Hematopoietic multipotent progenitor cell (in vitro differentiated cells): ENCODE measurements around the gene BMF. TPM values are rescaled to one million over a fixed set of nuclear protein-coding genes. Genes with fewer than 3 reads are reported as not detected.
A peak's percentile ranks its signal among the peaks of the same experiment; 100 is the strongest.
"Not testable (repeated sequence)": the region's sequence is repeated elsewhere in the genome, so short reads cannot be mapped to it uniquely, and the experiment has no call there.

ENCODE experiments used
- DNase-seq, 3 donors: peaks; one replicate each; pipeline ENCODE4 v3.0.0-alpha.2; 2011 to 2015; ENCODE audit warnings: low read depth in 2 of 3, low spot score in 2 of 3
- total RNA-seq: library from RNA; depleted of rRNA; stranded (reverse); fragments of >200 nt; gene quantifications from one replicate; pipeline ENCODE4 v1.2.3, GENCODE V29; 2012

Gene BMF
- total RNA-seq, 1 donor, result 25.3 TPM

DNA sequence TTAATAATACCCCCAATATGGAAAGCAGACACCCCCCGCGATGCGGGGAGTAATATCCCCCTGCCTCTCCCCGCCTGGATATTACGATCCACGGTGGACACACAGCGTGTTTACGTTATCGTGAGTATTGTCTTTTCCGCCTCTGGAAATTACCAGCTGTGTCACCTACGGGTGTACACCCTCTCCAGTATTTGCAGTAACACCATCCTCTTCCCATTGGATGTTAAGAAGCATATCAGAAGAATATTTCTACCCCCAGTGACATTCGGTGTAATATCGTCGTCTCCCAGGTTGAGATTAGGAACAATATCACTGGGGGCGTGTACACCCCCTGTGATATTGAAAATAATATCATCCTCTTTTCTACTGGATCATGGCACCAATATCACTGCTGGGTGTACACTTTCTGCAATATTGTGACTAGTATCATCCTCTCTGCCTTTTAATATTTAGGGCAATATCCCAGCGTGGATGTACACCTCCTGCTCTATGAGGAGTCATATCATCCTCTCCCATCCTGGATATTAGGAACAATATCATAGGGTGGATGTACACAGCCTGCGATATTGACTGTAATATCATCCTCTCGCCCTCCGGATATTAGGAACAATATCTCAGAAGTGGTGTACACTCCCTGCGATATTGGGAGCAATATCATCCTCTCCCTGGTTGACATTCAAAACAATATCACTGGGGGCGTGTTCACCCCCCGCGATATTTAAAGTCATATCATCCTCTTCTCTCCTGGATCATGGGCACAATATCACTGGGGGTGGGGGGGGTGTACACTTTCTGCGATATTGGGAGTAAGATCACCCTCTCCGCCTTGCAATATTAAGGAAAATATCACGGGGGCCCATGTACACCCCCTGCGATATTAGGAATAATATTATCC is 20.3 kb upstream of the BMF start:
- DNase-seq, result peak in 1 of 3 donors; percentile 45

DNA sequence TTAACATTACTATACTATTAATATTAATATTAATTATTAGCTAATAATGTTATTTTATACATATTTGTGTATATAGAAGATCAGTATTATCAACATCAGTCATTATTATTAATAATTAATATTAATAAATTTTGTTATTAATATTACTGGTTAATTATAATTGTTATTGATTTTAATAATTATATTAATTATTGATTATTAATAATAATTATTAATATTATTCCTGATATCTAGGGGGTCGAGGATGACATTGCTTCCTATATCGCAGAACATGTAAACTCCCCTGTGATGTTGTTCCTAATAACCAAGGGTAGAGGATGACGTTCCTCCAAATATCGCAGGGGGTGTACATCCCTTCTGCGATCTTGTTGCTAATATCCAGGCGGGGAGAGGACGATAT is 17.3 kb upstream of the BMF start:
- no peak for DNase-seq

DNA sequence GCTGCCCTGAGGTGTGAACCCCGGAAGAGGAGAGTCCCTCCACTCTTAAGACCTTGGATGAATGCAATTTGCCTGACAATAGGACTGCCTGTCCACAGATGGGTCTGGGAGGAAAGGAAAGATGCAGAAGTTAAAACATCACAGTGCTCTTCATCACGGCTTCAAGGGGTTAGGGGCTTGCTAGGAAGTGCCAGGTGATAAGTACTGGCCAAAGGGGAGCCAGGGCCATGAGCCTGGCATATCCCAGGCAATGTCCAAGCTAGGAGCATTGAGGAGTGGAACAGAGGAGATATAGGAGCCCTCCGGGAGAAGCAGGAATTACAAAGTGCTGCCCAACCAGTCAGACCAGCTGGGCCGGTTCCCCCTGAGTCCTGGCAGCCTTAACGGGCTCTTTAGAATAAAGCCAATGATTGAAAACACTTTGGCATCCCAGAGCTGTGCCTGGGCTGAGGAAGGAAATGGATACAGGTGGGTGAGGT is 16.2 kb upstream of the BMF start:
- not testable (repeated sequence) for DNase-seq

DNA sequence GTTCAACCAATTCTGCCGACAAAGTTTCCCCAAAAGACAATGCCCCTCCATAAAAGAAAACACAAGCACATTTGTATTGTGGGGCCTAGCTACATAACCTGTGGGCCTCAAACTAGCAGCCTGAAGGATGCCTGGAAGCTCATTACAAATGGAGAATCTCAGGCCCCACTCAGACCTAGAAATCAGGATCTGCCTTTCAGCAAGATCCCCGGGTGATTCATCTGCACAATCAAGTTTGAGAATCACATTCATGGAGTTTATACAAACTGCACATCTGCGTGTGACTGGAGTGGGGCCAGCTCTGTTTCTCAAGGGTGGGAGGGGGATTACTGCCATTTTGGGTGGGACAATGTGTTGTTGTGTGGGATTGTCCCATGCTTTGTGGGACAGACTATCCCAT is 15.7 kb upstream of the BMF start:
- DNase-seq, result not testable (repeated sequence)

DNA sequence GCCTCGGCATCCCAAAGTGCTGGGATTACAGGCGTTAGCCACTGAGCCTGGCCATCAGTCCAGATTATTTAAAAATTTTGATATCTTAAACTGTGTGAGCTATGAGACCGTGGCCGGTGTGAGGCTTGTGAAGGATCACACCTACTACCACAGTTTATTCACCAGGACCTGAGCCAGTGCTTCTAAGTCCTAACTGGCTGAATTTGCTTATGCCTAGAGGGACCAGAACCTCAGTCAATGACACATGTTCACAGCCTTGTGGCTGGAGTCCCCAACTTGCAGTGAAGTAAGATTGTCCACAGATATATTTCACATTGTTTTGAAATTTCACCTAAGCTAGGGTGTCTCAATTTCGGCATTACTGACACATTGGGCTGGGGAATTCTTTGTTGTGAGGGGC is 15.2 kb upstream of the BMF start:
- not testable (repeated sequence) for DNase-seq

DNA sequence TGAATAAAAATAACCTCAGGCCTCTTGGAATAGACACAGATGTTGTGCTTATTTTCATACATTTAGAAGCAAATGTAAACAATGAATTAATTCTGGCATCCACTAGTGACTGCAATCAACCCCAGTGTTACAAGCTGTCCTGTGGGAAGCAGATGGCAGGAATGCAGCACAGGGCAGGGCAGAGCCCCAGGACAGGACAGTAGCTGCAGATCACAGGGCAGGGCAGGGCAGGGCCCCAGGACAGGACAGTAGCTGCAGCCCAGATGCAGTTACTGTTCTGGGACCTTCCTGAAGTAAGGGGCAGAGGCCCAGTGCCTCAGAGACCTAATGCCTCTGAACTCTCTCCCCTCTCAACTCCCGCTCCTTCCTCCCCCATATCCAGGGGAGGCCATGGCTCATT is 14.3 kb upstream of the BMF start:
- DNase-seq, result not testable (repeated sequence)

DNA sequence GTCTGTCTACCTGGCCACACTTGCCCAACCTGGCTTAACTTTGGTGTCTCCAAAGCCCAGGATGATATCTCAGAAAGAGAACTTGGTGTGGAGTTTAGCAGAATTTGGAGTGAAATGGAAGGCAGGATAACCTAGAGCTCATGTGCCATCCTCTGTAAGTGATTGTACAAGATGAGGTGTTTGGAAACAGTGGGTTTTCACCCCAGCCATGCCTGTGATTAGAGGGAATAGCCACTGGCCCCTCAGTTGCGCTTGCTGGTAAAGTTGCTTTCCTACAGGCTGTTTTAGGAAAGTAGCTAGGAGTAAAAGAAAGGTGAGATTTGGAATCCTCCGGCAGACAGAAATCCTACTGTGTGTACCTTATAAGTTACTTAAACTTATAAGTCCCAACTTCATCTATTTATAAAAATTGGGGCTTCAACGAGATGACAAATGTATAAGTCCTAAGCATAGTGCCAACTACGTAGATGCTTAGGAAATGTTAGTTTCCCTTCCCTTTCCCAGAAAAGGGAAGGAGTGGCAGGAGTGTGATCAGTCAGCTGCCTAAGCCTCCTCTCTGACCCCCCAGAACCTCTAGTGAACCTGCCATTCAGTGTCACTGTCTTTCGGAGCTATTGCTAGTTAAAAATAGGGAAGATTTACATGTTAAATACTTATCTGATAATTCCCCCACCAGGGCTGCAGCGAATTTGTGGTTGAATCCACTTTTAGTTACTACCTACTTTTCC is 13.4 kb upstream of the BMF start:
- DNase-seq, result no peak

DNA sequence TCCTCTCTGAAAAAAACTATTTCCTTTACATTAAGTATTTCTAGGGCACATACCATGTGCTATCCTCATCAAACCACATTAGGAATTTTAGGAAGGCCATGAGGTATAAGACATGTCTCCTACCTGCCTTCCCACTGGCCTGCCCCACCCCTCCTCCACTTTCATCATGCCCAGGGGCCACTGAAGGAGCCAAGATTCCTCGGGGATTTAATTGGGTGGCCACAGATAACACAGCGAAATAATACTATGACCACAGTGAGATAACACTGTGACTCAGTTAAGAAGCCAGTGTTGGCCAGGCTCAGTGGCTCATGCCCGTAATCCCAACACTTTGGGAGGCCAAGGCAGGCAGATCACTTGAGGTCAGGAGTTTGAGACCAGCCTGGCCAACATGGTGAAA is 9.8 kb upstream of the BMF start:
- DNase-seq, result no peak

DNA sequence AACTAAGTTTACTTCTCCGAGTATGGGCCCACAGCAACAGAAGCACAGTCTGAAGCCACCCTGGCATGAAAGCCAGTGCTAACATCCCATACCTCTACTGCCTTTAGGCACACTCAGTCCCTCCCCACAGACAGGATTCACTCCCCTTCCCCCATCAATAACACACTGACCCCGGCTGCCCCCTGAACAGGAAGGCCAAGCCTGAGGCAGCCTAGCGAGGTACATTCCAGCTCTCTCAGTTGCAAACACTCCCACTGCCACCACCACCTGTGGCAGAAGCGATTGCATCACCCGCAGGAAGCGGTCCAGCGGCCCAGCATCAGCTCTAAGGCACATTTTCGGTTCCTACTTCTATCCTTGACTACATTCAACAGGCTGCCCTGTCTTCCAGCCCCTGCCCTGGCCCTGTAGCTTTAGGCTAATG is 7.0 kb upstream of the BMF start:
- peak in 2 of 3 donors; percentile 73 for DNase-seq

DNA sequence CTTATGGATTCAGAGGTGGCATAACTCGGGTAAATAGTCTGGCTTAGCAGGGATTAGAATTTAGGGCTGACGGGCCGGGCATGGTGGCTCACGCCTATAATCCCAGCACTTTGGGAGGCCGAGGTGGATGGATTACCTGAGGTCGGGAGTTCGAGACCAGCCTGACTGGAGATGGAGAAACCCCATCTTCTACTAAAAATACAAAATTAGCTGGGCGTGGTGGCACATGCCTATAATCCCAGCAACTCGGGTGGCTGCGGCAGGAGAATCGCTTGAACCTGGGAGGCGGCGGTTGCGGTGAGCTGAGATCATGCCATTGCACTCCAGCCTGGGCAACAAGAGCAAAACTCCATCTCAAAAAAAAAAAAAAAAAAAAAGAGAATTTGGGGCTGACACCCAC is 6.4 kb upstream of the BMF start:
- DNase-seq, result not testable (repeated sequence)

DNA sequence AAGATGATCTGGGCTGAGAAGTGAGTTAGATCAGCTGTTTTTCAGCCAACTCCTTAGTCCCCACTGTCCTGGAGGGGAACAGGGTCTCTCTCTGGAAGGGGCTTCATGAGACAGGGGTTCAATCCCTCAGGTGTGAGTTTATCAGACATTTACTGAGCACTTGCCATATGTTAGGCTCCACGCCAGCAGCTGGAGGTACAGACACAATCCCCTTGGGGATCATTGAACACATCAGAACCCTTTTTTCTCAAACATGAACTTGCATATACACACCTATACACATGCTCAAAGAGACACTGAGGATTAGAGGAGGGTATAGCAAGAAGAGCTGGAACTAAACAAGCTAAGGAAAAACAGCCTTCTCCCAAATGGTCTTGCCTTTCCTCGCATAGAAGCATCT is 5.5 kb upstream of the BMF start:
- no peak for DNase-seq

DNA sequence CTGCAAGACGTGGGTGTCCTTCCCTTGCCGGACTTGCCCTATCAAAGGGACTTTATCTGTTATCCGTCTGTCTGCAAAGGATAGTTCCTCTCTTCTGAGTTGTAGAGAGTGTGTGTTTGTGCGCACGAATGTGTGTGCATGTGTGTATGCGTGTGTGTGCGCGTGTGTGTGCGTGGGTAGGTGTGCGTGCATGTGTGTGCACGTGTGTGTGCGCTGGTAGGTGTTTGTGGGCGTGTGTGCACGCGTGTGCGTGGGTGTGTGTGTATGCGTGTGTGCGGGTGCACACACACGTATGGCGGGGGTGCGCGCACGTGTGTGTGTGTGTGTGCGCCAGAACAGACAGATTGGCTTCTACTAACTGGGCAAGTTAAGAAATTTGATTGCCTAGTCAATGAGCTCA is 4.1 kb upstream of the BMF start:
- no peak for DNase-seq

DNA sequence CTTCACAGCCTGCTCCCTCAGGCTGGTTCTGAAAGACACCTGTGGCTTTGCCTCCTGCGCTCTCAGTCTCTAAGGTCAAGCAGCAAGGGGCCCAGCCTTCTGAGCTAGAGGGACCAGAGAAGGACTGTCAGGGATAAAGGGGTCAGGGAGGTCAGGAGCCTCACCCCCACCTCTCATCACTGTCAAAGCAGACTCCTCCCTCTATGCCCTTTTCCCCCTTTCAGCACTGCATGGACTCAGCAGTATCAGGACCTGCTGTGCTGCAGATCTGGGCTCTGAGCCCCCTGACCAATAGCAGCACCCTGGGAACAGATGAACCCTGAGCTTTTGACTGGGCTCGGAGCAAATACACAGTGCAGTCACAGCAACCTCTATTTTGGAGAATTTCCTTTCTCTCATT is 3.2 kb upstream of the BMF start:
- no peak for DNase-seq

DNA sequence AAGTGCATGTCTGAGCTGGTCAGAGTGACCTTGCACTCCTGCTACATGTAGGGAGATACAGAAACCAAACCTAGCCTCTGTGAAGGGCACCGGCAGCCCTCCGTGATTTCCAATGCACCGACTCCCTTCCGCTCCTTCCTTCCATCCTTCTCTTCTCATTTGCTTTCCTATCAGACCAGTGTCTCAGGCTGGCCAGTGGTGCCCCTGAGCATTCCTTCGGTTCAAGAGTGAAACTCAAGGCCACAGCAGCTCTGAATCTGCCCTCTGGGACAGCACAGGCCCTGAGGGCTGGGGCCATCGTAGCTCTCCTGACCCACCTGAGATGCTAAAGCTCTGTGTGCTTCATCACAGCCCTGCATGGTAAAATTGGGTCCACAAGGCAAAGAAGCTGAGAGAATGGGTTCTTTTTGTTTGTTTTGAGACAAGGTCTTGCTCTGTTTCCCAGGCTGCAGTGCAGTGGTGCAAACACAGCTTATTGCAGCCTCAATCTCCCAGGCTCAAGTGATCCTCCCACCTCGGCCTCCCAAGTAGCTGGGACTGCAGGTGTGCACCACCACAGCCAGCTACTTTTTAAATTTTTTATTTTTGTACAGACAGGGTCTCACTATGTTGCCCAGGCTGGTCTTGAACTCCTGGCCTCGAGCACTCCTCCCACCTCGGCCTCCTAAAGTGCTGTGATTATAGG is 2.3 kb upstream of the BMF start:
- no peak for DNase-seq

DNA sequence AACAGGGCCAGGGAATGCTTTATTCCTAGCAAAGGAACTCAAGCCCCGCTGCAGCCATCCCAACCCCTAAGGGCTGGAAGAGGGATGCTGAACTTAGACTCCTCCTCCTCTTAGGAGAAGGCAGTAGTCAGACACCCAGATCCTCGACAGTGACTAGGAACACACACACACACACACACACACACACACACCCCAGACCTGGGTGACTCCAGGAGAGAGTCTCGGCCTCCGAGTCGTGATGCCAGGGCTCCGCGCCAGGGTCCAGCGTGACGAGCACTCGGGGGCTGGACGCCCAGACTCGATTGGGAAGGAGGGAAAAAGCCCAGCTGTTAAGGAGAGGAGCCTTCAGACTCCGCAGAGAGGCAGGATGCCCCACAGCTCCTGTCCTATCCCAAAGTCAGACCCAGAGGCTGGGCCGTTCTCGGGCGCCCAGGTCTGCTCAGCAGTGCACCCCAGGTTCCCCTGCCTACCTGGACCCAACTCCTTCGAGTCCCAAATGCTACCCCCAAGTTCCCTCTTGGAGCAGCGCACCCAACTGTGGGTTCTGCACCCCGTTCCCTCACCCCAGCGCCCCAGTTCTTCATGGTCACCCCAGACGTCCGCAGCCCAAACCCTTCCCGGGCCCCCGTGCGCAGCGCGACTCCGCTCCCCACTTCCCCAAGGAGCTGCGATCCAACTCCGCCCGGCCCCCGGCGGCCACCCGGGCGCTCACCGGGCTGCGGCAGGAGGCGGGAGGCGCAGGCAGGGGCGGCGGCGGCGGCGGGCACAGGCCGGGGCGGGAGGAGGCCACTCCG is 421 bp downstream of the BMF start:
- no peak for DNase-seq

DNA sequence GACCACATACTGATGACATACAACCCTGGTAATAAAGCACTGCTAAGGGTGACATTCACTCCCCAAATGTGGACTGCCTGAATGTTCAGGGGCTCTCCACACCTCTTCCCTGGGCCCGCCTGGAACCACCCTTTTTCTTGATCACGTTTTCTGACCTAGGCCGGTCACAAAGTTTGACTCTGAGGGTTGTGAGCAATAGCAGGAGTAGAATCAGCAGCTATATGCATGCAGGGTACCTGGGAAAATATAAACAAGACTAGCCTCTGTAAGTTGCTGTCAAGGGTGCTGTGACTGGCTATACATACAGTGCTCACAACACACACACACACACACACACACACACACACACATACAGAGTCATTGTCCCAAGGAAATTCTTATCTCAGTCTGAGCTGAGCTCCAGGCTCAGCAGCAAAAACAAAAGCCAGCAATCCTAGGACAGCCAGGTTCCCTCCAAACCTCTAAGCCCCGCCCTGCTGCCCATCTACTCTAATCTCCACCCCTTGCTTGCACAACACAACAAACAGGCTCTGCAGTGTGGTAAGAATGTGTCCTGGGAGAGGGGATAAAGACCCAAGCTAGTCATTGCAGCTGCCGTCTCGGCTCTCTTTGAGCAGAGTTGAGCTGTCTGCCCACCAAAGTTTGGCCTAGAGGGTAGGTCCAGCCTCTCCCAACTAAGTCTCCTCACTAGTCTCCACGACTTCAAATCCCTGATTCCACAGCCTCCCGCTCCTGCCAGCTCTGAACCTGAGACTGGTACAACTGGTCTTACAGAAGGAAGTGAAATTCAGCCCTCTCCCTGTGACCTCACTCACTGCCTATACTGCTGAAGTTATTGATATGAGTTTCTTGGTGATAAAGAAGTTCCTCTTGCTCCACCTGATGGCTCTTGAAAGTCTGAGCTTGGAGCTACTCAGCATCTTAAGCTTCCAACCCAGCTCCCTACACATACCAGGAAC is 2.2 kb downstream of the BMF start:
- peak in 2 of 3 donors; percentile 46 to 59 for DNase-seq

DNA sequence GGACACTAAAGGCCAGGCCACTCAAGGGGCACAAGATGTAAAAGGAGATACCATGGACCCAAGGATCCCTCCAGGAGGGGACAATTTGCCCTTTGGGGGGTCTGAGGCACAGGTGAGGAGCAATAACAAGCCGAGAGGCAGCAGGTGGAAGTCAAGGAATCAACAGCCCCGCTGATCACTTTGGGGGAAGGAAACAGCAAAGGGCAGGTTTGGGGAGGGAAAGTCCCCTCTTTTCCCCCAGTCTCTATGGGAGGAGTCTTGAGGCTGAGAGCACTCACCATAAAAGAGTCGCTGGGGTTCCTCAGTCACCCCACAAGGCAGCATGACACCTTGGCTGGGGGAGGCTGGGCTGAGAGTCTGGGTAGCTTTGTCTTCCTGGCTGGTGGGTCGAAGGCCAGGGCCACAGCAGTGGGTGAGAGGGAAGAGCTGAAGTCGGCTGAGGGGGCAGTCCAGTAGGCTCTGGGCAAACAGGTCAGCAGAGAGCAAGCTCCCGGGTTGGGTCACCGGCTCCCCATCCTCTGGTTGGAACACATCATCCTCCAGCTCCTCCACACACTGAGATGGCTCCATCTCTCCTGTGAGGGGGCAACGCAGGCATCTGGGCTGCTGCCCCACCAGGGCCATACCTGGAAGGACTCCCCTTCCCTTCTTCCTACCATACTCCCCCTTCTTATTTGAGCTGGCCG is 3.0 kb downstream of the BMF start:
- DNase-seq, result peak in 1 of 3 donors; percentile 30

DNA sequence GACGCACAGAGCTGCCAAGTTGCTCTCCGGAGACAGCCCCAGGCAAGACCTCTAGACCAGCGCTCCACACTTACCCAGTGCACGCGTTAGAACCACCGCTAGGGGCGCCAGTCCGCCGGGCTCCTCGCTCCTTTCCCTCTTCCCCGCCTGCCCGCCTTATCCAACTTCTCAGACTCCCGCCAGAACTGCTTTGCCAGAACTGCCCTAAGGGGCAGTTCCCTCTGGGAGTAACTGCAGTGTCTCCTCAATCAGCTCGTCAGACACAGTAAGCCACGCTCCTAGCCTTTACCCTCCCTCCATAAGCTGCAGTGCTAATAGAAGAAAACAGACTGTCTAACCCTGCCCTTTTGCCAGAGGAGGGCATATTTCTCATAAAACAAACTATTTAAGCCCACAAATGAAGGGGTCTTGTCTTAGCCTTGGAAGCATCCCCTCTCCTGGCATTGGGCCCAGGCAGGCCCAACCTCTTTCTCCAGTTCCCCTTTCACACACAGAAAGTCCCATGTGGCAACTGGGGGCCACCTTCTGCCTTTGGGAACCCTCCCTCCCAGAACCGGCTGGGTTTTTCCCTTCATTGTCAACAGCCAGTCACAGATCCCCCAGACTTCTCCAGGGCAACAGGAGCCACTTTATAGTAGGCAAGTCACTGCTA is 3.7 kb downstream of the BMF start:
- peak; percentile 53 to 87 (median 85) for DNase-seq
